ENCODE data around the gene PPP1R16B.

DNA sequence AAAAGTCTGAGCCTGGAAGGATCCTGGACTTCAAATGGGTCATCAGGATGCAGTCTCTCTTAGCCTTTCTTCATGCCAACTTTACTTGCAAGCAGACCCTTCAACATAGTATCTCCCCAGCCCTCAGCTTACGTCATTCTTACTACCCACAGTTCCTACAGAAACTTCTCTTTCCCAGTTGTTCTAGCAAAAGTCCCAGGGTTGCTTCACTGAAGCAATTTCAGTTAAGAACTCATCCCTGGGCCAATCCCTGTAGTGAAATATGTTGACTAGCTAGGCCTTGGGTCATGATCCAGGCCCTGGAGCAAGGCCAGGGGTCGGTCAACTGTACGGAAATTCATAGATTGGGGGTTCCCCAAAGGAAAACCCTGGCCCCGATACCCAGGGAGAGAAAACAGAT is 112.2 kb downstream of the PPP1R16B start:
- TF ChIP-seq, protein P1, sequence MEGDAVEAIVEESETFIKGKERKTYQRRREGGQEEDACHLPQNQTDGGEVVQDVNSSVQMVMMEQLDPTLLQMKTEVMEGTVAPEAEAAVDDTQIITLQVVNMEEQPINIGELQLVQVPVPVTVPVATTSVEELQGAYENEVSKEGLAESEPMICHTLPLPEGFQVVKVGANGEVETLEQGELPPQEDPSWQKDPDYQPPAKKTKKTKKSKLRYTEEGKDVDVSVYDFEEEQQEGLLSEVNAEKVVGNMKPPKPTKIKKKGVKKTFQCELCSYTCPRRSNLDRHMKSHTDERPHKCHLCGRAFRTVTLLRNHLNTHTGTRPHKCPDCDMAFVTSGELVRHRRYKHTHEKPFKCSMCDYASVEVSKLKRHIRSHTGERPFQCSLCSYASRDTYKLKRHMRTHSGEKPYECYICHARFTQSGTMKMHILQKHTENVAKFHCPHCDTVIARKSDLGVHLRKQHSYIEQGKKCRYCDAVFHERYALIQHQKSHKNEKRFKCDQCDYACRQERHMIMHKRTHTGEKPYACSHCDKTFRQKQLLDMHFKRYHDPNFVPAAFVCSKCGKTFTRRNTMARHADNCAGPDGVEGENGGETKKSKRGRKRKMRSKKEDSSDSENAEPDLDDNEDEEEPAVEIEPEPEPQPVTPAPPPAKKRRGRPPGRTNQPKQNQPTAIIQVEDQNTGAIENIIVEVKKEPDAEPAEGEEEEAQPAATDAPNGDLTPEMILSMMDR (IDR thresholded peaks at IDR 0.05), result no peak
- TF ChIP-seq POLR2A (IDR thresholded peaks at IDR 0.05), result no peak

Data from heart left ventricle (tissue), 13 donors.